ENCODE measurements around the gene STX10. TPM values are rescaled to one million over a fixed set of nuclear protein-coding genes. Genes with fewer than 3 reads are reported as not detected.
"Not testable (repeated sequence)": the region's sequence is repeated elsewhere in the genome, so short reads cannot be mapped to it uniquely, and the experiment has no call there.

The STX10 gene
- 71.7 TPM for total RNA-seq

GRCh38 chr19:13150187-13150930 is at the start of gene STX10, which contains the start of gene IER2:
Gene STX10 (minus strand): TSS chr19:13150375. CDS start chr19:13150173, 202 bp downstream.
Gene IER2 (plus strand): TSS chr19:13150411. CDS start chr19:13153187, 2,776 bp downstream.
- Histone ChIP-seq H3K4me3 (ENCODE audit: low read length) (peak within 1 kb of the TSS; percentile 77), H3K27me3 (ENCODE audit: insufficient read depth, low read length) (no peaks in the 10 kb centered on the region), H3K9me3 (ENCODE audit: low read depth, low read length) (no peaks in the 10 kb centered on the region), H3K4me1 (ENCODE audit: insufficient read depth, low read length) (peaks cover 31% of the 10 kb centered on the region)

GRCh38 chr19:13198634-13199033 is 48.5 kb upstream of the STX10 start:
- Histone ChIP-seq H3K4me3 (ENCODE audit: low read length) (no peak overlapping the region), H3K27me3 (ENCODE audit: insufficient read depth, low read length) (no peaks in the 10 kb centered on the region), H3K4me1 (ENCODE audit: insufficient read depth, low read length) (peaks cover 19% of the 10 kb centered on the region), H3K9me3 (ENCODE audit: low read depth, low read length) (no peaks in the 10 kb centered on the region)

- Histone ChIP-seq H3K9me3 (ENCODE audit: low read depth, low read length) (no peaks in the 10 kb centered on the region), H3K27me3 (ENCODE audit: insufficient read depth, low read length) (no peaks in the 10 kb centered on the region), H3K4me1 (ENCODE audit: insufficient read depth, low read length) (peaks cover 28% of the 10 kb centered on the region)
Measured at GRCh38 chr19:13195678-13196077, 45.5 kb upstream of the STX10 start.

GRCh38 chr19:13190781-13191540 is 40.8 kb upstream of the STX10 start:
- Histone ChIP-seq H3K4me1 (ENCODE audit: insufficient read depth, low read length) (peaks cover 34% of the 10 kb centered on the region), H3K27me3 (ENCODE audit: insufficient read depth, low read length) (no peaks in the 10 kb centered on the region), H3K4me3 (ENCODE audit: low read length) (no peak overlapping the region), H3K9me3 (ENCODE audit: low read depth, low read length) (no peaks in the 10 kb centered on the region)

More at GRCh38 chr19:13195678-13196077, 45.5 kb upstream of the STX10 start:
- H3K4me3 ChIP-seq (ENCODE audit: low read length): no peak overlapping the region

GRCh38 chr19:13189600-13189999 is 39.4 kb upstream of the STX10 start:
- Histone ChIP-seq H3K9me3 (ENCODE audit: low read depth, low read length) (no peaks in the 10 kb centered on the region), H3K4me3 (ENCODE audit: low read length) (no peak overlapping the region), H3K27me3 (ENCODE audit: insufficient read depth, low read length) (no peaks in the 10 kb centered on the region), H3K4me1 (ENCODE audit: insufficient read depth, low read length) (peaks cover 25% of the 10 kb centered on the region)

GRCh38 chr19:13187419-13187818 is 37.2 kb upstream of the STX10 start:
- Histone ChIP-seq H3K9me3 (ENCODE audit: low read depth, low read length) (no peaks in the 10 kb centered on the region), H3K4me1 (ENCODE audit: insufficient read depth, low read length) (peaks cover 11% of the 10 kb centered on the region), H3K27me3 (ENCODE audit: insufficient read depth, low read length) (no peaks in the 10 kb centered on the region), H3K4me3 (ENCODE audit: low read length) (no peak overlapping the region)

GRCh38 chr19:13186688-13187087 is 36.5 kb upstream of the STX10 start:
- not testable (repeated sequence) for H3K27me3 ChIP-seq (ENCODE audit: insufficient read depth, low read length); H3K9me3 ChIP-seq (ENCODE audit: low read depth, low read length); H3K4me3 ChIP-seq (ENCODE audit: low read length)
- H3K4me1 ChIP-seq (ENCODE audit: insufficient read depth, low read length): peaks cover 17% of the 10 kb centered on the region

GRCh38 chr19:13185763-13186657 is 35.8 kb upstream of the STX10 start:
- not testable (repeated sequence) for H3K9me3 ChIP-seq (ENCODE audit: low read depth, low read length); H3K27me3 ChIP-seq (ENCODE audit: insufficient read depth, low read length); H3K4me3 ChIP-seq (ENCODE audit: low read length)
- H3K4me1 ChIP-seq (ENCODE audit: insufficient read depth, low read length): peaks cover 19% of the 10 kb centered on the region

GRCh38 chr19:13184926-13185325 is 34.8 kb upstream of the STX10 start:
- H3K9me3 ChIP-seq (ENCODE audit: low read depth, low read length); H3K4me3 ChIP-seq (ENCODE audit: low read length): not testable (repeated sequence)
- H3K4me1 ChIP-seq (ENCODE audit: insufficient read depth, low read length): peaks cover 23% of the 10 kb centered on the region

GRCh38 chr19:13181747-13182388 is 31.7 kb upstream of the STX10 start:
- no peaks in the 10 kb centered on the region for H3K27me3 ChIP-seq (ENCODE audit: insufficient read depth, low read length)
- no peak overlapping the region for H3K4me3 ChIP-seq (ENCODE audit: low read length)
- H3K9me3 ChIP-seq (ENCODE audit: low read depth, low read length): no peaks in the 10 kb centered on the region
- H3K4me1 ChIP-seq (ENCODE audit: insufficient read depth, low read length): peaks cover 20% of the 10 kb centered on the region

More at GRCh38 chr19:13184926-13185325, 34.8 kb upstream of the STX10 start:
- not testable (repeated sequence) for H3K27me3 ChIP-seq (ENCODE audit: insufficient read depth, low read length)

- H3K4me3 ChIP-seq (ENCODE audit: low read length); H3K27me3 ChIP-seq (ENCODE audit: insufficient read depth, low read length); H3K9me3 ChIP-seq (ENCODE audit: low read depth, low read length): not testable (repeated sequence)
- peaks cover 27% of the 10 kb centered on the region for H3K4me1 ChIP-seq (ENCODE audit: insufficient read depth, low read length)
Measured at GRCh38 chr19:13178291-13178690, 28.1 kb upstream of the STX10 start.

GRCh38 chr19:13177584-13177983 is 27.4 kb upstream of the STX10 start:
- not testable (repeated sequence) for H3K27me3 ChIP-seq (ENCODE audit: insufficient read depth, low read length); H3K9me3 ChIP-seq (ENCODE audit: low read depth, low read length); H3K4me3 ChIP-seq (ENCODE audit: low read length)
- H3K4me1 ChIP-seq (ENCODE audit: insufficient read depth, low read length): peaks cover 34% of the 10 kb centered on the region

GRCh38 chr19:13176345-13176744 is 26.2 kb upstream of the STX10 start:
- no peaks in the 10 kb centered on the region for H3K9me3 ChIP-seq (ENCODE audit: low read depth, low read length)
- H3K27me3 ChIP-seq (ENCODE audit: insufficient read depth, low read length): no peaks in the 10 kb centered on the region
- H3K4me1 ChIP-seq (ENCODE audit: insufficient read depth, low read length): peaks cover 37% of the 10 kb centered on the region
- no peak overlapping the region for H3K4me3 ChIP-seq (ENCODE audit: low read length)

- Histone ChIP-seq H3K4me3 (ENCODE audit: low read length) (no peak overlapping the region), H3K27me3 (ENCODE audit: insufficient read depth, low read length) (no peaks in the 10 kb centered on the region), H3K4me1 (ENCODE audit: insufficient read depth, low read length) (peaks cover 57% of the 10 kb centered on the region), H3K9me3 (ENCODE audit: low read depth, low read length) (no peaks in the 10 kb centered on the region)
Measured at GRCh38 chr19:13173139-13173737, 23.1 kb upstream of the STX10 start.
